Fibroblast of the aortic adventitia (primary cell): Measurements from ENCODE around the gene LRBA. TPM values are rescaled to one million over a fixed set of nuclear protein-coding genes. Genes with fewer than 3 reads are reported as not detected.
A peak's percentile ranks its signal among the peaks of the same experiment; 100 is the strongest.

Source experiments
- DNase-seq: peaks from one replicate; pipeline ENCODE4 v3.0.0-alpha.2; 2010; ENCODE audit warnings: low read depth
- H3K4me3 ChIP-seq: 2 replicates; pipeline ENCODE4 v1.5.1; 2011; ENCODE audit warnings: low read depth, mild to moderate bottlenecking, control low read depth, low read length, moderate library complexity
- CTCF ChIP-seq: IDR thresholded peaks from 2 replicates; pipeline ENCODE4 v1.5.1; 2011; ENCODE audit warnings: mild to moderate bottlenecking, low read length, control low read depth, inconsistent platforms; ENCODE audit not compliant: insufficient read depth
- total RNA-seq: library from RNA; depleted of rRNA; stranded (reverse); fragments of >200 nt; gene quantifications from 2 replicates; pipeline ENCODE4 v1.2.3, GENCODE V29; 2012; ENCODE audit warnings: low replicate concordance

LRBA gene
- total RNA-seq, 1 donor, result 45.8 TPM

GRCh38 chr4:150337734-150338133 is 677.4 kb downstream of the LRBA start:
- TF ChIP-seq CTCF, result no peak
- peak; percentile 58 for DNase-seq
- no peak overlapping the region for H3K4me3 ChIP-seq

GRCh38 chr4:150336676-150337412 is 678.2 kb downstream of the LRBA start:
- TF ChIP-seq CTCF, result no peak
- no peak overlapping the region for H3K4me3 ChIP-seq
- no peak for DNase-seq

GRCh38 chr4:150332961-150333360 is 682.1 kb downstream of the LRBA start:
- TF ChIP-seq CTCF, result no peak
- DNase-seq, result no peak
- H3K4me3 ChIP-seq, result no peak overlapping the region

- TF ChIP-seq CTCF, result no peak
- no peak overlapping the region for H3K4me3 ChIP-seq
- no peak for DNase-seq
Observed at GRCh38 chr4:150332086-150332485, 683.0 kb downstream of the LRBA start.

- H3K4me3 ChIP-seq, result no peak overlapping the region
- DNase-seq, result peak; percentile 16
- TF ChIP-seq CTCF, result no peak
Observed at GRCh38 chr4:150329373-150329772, 685.7 kb downstream of the LRBA start.

GRCh38 chr4:150328496-150328895 is 686.6 kb downstream of the LRBA start:
- DNase-seq, result no peak
- no peak for TF ChIP-seq CTCF
- H3K4me3 ChIP-seq, result no peak overlapping the region
